Tibial nerve (tissue), 4 donors: Measurements from ENCODE around the gene HMOX1.

Experiments used
- EP300 ChIP-seq, 2 donors: sonication (generic); formaldehyde crosslinking; IDR thresholded peaks; one replicate each; pipeline ENCODE4 v1.6.1; 2017; ENCODE audit warnings: antibody characterized with exemption in 2 of 2, mild to moderate bottlenecking in 1 of 2
- TF ChIP-seq, protein P1 (sequence below), 5 experiments: fragments of 200-600 bp in 3 of 5; fragments of 450-650 bp in 2 of 5; sonication (generic) in 3 of 5; IDR thresholded peaks; one replicate each; pipeline ENCODE4 v1.5.1; 2016 to 2019; ENCODE audit warnings: antibody characterized with exemption in 5 of 5, mild to moderate bottlenecking in 3 of 5, moderate library complexity in 2 of 5

DNA sequence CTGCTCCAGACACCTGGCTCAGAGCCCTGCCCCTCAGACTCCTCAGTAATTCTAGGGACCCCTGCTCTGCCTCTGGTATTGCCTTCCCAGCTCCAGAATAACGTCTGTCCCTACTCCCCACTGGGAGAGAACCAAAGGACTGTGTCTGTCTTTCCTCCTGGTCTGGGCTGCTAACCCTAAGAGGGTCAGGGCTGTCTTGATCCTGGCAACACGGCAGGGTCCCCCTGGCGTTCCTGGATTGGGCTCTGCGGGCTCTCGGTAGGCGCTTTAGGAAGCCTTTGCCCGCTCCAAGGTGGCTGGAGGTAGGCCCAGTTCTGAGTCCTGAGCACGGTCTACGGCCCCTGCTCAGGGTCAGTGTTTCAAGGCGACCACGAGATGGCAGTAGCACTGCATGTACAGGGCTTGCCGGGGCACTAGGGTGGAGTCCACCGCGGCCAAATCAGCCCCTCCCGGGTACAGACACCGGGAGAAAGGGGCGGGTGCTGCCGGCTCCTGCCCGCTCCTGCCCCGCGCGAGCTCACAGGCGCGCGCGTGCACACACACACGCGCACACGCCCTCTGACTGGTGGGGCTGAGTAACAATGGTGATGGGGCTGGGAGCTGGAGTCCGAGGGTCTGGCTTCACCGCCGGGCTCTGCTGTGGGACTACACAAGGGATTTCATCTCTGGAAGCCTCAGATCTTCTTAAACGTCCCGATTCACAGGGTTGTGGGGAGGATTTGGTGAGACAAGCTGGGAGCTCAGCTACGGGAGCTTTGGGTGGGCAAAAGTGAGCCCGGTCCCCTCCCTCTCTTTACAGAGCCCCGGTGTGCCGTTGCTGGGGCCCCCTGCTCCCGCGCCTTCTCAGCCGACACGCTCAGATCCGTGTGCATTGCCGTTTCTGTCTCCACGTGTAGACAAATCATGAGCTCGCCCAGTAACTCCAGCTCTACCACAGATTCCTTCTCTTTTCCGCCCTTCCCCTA, 30.1 kb upstream of the HMOX1 start:
- TF ChIP-seq, protein P1, sequence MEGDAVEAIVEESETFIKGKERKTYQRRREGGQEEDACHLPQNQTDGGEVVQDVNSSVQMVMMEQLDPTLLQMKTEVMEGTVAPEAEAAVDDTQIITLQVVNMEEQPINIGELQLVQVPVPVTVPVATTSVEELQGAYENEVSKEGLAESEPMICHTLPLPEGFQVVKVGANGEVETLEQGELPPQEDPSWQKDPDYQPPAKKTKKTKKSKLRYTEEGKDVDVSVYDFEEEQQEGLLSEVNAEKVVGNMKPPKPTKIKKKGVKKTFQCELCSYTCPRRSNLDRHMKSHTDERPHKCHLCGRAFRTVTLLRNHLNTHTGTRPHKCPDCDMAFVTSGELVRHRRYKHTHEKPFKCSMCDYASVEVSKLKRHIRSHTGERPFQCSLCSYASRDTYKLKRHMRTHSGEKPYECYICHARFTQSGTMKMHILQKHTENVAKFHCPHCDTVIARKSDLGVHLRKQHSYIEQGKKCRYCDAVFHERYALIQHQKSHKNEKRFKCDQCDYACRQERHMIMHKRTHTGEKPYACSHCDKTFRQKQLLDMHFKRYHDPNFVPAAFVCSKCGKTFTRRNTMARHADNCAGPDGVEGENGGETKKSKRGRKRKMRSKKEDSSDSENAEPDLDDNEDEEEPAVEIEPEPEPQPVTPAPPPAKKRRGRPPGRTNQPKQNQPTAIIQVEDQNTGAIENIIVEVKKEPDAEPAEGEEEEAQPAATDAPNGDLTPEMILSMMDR (IDR thresholded peaks at IDR 0.05), result peak; percentile 78 to 99 (median 94)
- TF ChIP-seq EP300 (IDR thresholded peaks at IDR 0.05), result peak in 1 of 2 donors; percentile 74
